HepG2 (cell line): ENCODE measurements around the gene USP17L28. TPM values are rescaled to one million over a fixed set of nuclear protein-coding genes. Genes with fewer than 3 reads are reported as not detected.
"Not testable (repeated sequence)": the region's sequence is repeated elsewhere in the genome, so short reads cannot be mapped to it uniquely, and the experiment has no call there.

Experiments used
- ATAC-seq: fragments of 200-7000 bp; cut with Tn5 transposase; 3 replicates; pipeline ENCODE4 v1.9.1; 2020; ENCODE audit warnings: mild to moderate bottlenecking, moderate library complexity
- BruUV-seq: library from RNA; stranded (reverse); fragments of 400-500 nt; replicated peaks from 2 replicates; lab custom pipeline; 2021; lab: Mats Ljungman, UMichigan
- CTCF ChIA-PET: fragments of 300-600 bp; formaldehyde crosslinking; extraction: SDS; loops from one replicate; lab custom pipeline; 2021; ENCODE audit warnings: low total read pairs, inconsistent platforms, low intra/inter-chr PET ratio; lab: Yijun Ruan, JAX
- POLR2A ChIA-PET: fragments of 350-600 bp; sonication (Branson Sonifier 250); formaldehyde crosslinking; loops from one replicate; lab custom pipeline; 2020; ENCODE audit warnings: antibody characterized with exemption, inconsistent platforms; lab: Yijun Ruan, JAX
- DNase-seq: peaks from one replicate; pipeline ENCODE4 v3.0.0-alpha.2; 2015; ENCODE audit warnings: low spot score
- FAIRE-seq: peaks from 3 replicates; lab custom pipeline; 2011; peaks lifted over from hg19 to GRCh38; lab: Jason Lieb, UNC
- H2AFZ ChIP-seq: one replicate; pipeline ENCODE4 v1.6.1; 2011; ENCODE audit warnings: low read length, inconsistent platforms
- H3K27ac ChIP-seq: fragments of 300-600 bp; 3 replicates; pipeline ENCODE4 v1.8.0; 2011; ENCODE audit warnings: mixed run types, mild to moderate bottlenecking, mixed read lengths, low read length, inconsistent platforms; ENCODE audit not compliant: insufficient read depth; ENCODE audit errors: extremely low read length
- H3K27me3 ChIP-seq, 2 experiments: fragments of 200-600 bp in 1 of 2; 2 replicates in 1 of 2; 3 replicates in 1 of 2; pipeline versions ENCODE4 v1.6.0 to v1.8.0; 2011; ENCODE audit warnings: low read length in 2 of 2, mild to moderate bottlenecking in 2 of 2, moderate library complexity in 2 of 2, inconsistent platforms in 1 of 2; ENCODE audit not compliant: insufficient read depth in 2 of 2, control insufficient read depth in 1 of 2
- H3K36me3 ChIP-seq, 2 experiments: fragments of 200-600 bp in 1 of 2; replicated peaks in 1 of 2; 2 replicates in 1 of 2; 3 replicates in 1 of 2; pipeline versions ENCODE4 v1.5.1 to v1.8.0; 2011; ENCODE audit warnings: low read length in 2 of 2, inconsistent platforms in 1 of 2; ENCODE audit not compliant: insufficient read depth in 2 of 2, control insufficient read depth in 1 of 2
- H3K4me1 ChIP-seq: 2 replicates; pipeline ENCODE4 v1.5.1; 2012; ENCODE audit warnings: low read length, inconsistent platforms; ENCODE audit not compliant: insufficient read depth
- H3K4me2 ChIP-seq: 2 replicates; pipeline ENCODE4 v1.6.0; 2011; ENCODE audit warnings: low read depth, low read length, inconsistent platforms
- H3K4me3 ChIP-seq, 3 experiments: fragments of 200-600 bp in 1 of 3; sonication (generic), shearing (Covaris generic) in 1 of 3; replicated peaks in 1 of 3; 2 replicates each; pipeline ENCODE4 v1.5.1; 2011 to 2016; ENCODE audit warnings: low read length in 3 of 3, inconsistent platforms in 2 of 3, low read depth in 2 of 3, mild to moderate bottlenecking in 2 of 3, control low read depth in 1 of 3, mixed read lengths in 1 of 3; ENCODE audit not compliant: insufficient read depth in 1 of 3
- H3K79me2 ChIP-seq: one replicate; pipeline ENCODE4 v1.6.1; 2011; ENCODE audit warnings: low read length, inconsistent platforms; ENCODE audit not compliant: insufficient read depth
- H3K9ac ChIP-seq: 2 replicates; pipeline ENCODE4 v1.6.0; 2011; ENCODE audit warnings: mild to moderate bottlenecking, low read depth, low read length, inconsistent platforms; ENCODE audit not compliant: insufficient read depth
- H3K9me3 ChIP-seq: 2 replicates; pipeline ENCODE4 v1.5.1; 2012; ENCODE audit warnings: mild to moderate bottlenecking, low read length
- H4K20me1 ChIP-seq: 2 replicates; pipeline ENCODE4 v1.6.0; 2011; ENCODE audit warnings: inconsistent platforms, mild to moderate bottlenecking, low read length, moderate library complexity; ENCODE audit not compliant: insufficient read depth
- GABPB1 ChIP-seq: IDR thresholded peaks from 2 replicates; pipeline ENCODE4 v1.6.1; 2016; ENCODE audit warnings: mild to moderate bottlenecking, missing genetic modification reagents, moderate library complexity, missing compliant biosample characterization
- KDM2A ChIP-seq: sonication (generic); formaldehyde crosslinking; IDR thresholded peaks from 2 replicates; pipeline ENCODE4 v1.4.0; 2020; ENCODE audit warnings: low read depth, missing genetic modification reagents, borderline replicate concordance
- RAD21 ChIP-seq: fragments of 450-650 bp; formaldehyde crosslinking; IDR thresholded peaks from 2 replicates; pipeline ENCODE4 v1.5.0; 2020; ENCODE audit warnings: mild to moderate bottlenecking
- STAG1 ChIP-seq: sonication (generic); formaldehyde crosslinking; IDR thresholded peaks from 2 replicates; pipeline ENCODE4 v1.4.0; 2020; ENCODE audit warnings: missing genetic modification reagents
- WGBS: methylation state at CpG from one replicate; pipeline ENCODE4 v1.1.6; 2017; ENCODE audit warnings: low lambda C conversion rate; 5-methylcytosine and 5-hydroxymethylcytosine counted together
- in situ Hi-C: cut with HindIII; loops from 2 replicates; pipeline ENCODE4 v1.10.0; 2017; ENCODE audit warnings: low pct_unique_long_range_greater_than_20kb; ENCODE audit not compliant: extremely low pct_ligation_motif_present
- intact Hi-C: fragments of 100-400 bp; cut with micrococcal nuclease; formaldehyde crosslinking; loops from one replicate; pipeline ENCODE4 v1.10.0; 2022; ENCODE audit not compliant: unreplicated experiment
- polyA plus RNA-seq, 8 experiments: library from polyadenylated mRNA; depleted of rRNA in 3 of 8; stranded (reverse) in 7 of 8; unstranded in 1 of 8; fragments of >200 nt; fragmentation: Illumina TruSeq in 4 of 8; extraction: Trizol in 4 of 8; gene quantifications; 2 replicates each; pipeline versions ENCODE4 v1.2.1 to v1.2.3, GENCODE V29; 2011 to 2016; ENCODE audit warnings: low read depth in 4 of 8, missing spikeins in 1 of 8, mixed read lengths in 1 of 8; ENCODE audit not compliant: insufficient read depth in 1 of 8
- total RNA-seq, 5 experiments: library from RNA; depleted of rRNA; stranded (reverse); fragments of >200 nt; fragmentation: Illumina TruSeq; extraction: Trizol; gene quantifications; 2 replicates each; pipeline ENCODE4 v1.2.3, GENCODE V29; 2016; ENCODE audit warnings: low read depth in 1 of 5
- TF ChIP-seq, protein P1 (sequence below): sonication (generic); formaldehyde crosslinking; IDR thresholded peaks from 2 replicates; pipeline ENCODE4 v1.5.1; 2020; ENCODE audit warnings: mild to moderate bottlenecking, missing genetic modification reagents, moderate library complexity
- TF ChIP-seq, protein P2 (sequence below): sonication (generic); formaldehyde crosslinking; IDR thresholded peaks from 2 replicates; pipeline ENCODE4 v1.5.0; 2020; ENCODE audit warnings: mild to moderate bottlenecking, missing genetic modification reagents, moderate library complexity
- TF ChIP-seq, protein P3 (sequence below): sonication (generic); formaldehyde crosslinking; IDR thresholded peaks from 2 replicates; pipeline ENCODE4 v1.4.0; 2020; ENCODE audit warnings: missing genetic modification reagents

Gene USP17L28
- total and polyA plus RNA-seq, 2 of the 13 experiments (the other 11 are each of a cell fraction or from before 2014, with no cell fraction given) = not detected

DNA sequence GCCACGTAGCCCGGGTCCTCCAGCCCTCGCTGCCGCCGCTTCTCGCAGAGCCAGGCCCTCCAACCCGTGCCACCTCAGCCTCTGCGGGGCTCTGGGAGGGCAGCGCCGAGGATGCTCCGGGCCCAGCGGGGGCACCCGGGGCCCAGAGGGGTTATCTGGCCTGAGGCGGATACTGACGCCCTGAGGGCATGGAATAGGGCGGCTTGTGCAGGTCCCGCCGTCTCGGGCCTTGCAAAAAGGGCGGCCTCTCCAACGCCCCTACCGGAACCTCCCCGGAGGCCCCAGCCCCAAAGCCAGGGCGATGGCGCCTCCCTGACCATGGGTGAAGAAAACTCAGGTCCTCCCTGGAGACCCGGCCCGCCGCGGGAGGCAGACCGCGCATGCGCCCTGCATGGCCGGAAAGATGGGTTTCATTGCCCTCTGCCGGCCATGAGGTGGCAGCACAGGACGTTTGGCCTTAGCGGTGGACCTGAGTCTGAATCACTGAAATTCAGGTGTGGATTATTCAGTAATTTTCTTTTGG is 32.4 kb downstream of the USP17L28 start:
- H4K20me1 ChIP-seq, H3K9ac ChIP-seq, H3K79me2 ChIP-seq, CTCF ChIA-PET, FAIRE-seq, BruUV-seq, POLR2A ChIA-PET, H2AFZ ChIP-seq, DNase-seq, in situ Hi-C loops, H3K27me3 ChIP-seq: not testable (repeated sequence)
- H3K4me3 ChIP-seq = peak overlapping the region in 1 of 3 experiments; percentile 35; a peak in 1 of 6 replicates
- 27% methylated on average over 19 of the region's 36 CpGs for WGBS
- ATAC-seq = peak; percentile 50; the same call in 2 of the 3 replicates
- H3K4me2 ChIP-seq = peak overlapping the region; percentile 55; the same call in 1 of the 2 replicates
- TF ChIP-seq, protein P1, sequence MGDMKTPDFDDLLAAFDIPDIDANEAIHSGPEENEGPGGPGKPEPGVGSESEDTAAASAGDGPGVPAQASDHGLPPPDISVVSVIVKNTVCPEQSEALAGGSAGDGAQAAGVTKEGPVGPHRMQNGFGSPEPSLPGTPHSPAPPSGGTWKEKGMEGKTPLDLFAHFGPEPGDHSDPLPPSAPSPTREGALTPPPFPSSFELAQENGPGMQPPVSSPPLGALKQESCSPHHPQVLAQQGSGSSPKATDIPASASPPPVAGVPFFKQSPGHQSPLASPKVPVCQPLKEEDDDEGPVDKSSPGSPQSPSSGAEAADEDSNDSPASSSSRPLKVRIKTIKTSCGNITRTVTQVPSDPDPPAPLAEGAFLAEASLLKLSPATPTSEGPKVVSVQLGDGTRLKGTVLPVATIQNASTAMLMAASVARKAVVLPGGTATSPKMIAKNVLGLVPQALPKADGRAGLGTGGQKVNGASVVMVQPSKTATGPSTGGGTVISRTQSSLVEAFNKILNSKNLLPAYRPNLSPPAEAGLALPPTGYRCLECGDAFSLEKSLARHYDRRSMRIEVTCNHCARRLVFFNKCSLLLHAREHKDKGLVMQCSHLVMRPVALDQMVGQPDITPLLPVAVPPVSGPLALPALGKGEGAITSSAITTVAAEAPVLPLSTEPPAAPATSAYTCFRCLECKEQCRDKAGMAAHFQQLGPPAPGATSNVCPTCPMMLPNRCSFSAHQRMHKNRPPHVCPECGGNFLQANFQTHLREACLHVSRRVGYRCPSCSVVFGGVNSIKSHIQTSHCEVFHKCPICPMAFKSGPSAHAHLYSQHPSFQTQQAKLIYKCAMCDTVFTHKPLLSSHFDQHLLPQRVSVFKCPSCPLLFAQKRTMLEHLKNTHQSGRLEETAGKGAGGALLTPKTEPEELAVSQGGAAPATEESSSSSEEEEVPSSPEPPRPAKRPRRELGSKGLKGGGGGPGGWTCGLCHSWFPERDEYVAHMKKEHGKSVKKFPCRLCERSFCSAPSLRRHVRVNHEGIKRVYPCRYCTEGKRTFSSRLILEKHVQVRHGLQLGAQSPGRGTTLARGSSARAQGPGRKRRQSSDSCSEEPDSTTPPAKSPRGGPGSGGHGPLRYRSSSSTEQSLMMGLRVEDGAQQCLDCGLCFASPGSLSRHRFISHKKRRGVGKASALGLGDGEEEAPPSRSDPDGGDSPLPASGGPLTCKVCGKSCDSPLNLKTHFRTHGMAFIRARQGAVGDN (CRISPR knock-in tag) = peak; percentile 19; the same call in 1 of the 2 replicates
- TF ChIP-seq RAD21 (peak; percentile 38; the same call in 1 of the 2 replicates), KDM2A (CRISPR knock-in tag) (peak; percentile 26; the same call in 1 of the 2 replicates), STAG1 (peak; percentile 55), GABPB1 (CRISPR knock-in tag) (peak; percentile 82)
- TF ChIP-seq, protein P2, sequence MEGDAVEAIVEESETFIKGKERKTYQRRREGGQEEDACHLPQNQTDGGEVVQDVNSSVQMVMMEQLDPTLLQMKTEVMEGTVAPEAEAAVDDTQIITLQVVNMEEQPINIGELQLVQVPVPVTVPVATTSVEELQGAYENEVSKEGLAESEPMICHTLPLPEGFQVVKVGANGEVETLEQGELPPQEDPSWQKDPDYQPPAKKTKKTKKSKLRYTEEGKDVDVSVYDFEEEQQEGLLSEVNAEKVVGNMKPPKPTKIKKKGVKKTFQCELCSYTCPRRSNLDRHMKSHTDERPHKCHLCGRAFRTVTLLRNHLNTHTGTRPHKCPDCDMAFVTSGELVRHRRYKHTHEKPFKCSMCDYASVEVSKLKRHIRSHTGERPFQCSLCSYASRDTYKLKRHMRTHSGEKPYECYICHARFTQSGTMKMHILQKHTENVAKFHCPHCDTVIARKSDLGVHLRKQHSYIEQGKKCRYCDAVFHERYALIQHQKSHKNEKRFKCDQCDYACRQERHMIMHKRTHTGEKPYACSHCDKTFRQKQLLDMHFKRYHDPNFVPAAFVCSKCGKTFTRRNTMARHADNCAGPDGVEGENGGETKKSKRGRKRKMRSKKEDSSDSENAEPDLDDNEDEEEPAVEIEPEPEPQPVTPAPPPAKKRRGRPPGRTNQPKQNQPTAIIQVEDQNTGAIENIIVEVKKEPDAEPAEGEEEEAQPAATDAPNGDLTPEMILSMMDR (CRISPR knock-in tag) = peak; percentile 51
- TF ChIP-seq, protein P3, sequence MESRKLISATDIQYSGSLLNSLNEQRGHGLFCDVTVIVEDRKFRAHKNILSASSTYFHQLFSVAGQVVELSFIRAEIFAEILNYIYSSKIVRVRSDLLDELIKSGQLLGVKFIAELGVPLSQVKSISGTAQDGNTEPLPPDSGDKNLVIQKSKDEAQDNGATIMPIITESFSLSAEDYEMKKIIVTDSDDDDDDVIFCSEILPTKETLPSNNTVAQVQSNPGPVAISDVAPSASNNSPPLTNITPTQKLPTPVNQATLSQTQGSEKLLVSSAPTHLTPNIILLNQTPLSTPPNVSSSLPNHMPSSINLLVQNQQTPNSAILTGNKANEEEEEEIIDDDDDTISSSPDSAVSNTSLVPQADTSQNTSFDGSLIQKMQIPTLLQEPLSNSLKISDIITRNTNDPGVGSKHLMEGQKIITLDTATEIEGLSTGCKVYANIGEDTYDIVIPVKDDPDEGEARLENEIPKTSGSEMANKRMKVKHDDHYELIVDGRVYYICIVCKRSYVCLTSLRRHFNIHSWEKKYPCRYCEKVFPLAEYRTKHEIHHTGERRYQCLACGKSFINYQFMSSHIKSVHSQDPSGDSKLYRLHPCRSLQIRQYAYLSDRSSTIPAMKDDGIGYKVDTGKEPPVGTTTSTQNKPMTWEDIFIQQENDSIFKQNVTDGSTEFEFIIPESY = peak; percentile 43; the same call in 1 of the 2 replicates
- TF ChIP-seq, all 625 proteins: peak for 7; not testable (repeated sequence) for 618
- H3K27ac ChIP-seq, intact Hi-C loops, H3K9me3 ChIP-seq, H3K36me3 ChIP-seq, H3K4me1 ChIP-seq: not testable (repeated sequence)
